ENCODE data around the gene GNG12. TPM values are rescaled to one million over a fixed set of nuclear protein-coding genes. Genes with fewer than 3 reads are reported as not detected.

The GNG12 gene
- total RNA-seq, 1 experiment from 2014 or later, result 70.0 TPM

DNA sequence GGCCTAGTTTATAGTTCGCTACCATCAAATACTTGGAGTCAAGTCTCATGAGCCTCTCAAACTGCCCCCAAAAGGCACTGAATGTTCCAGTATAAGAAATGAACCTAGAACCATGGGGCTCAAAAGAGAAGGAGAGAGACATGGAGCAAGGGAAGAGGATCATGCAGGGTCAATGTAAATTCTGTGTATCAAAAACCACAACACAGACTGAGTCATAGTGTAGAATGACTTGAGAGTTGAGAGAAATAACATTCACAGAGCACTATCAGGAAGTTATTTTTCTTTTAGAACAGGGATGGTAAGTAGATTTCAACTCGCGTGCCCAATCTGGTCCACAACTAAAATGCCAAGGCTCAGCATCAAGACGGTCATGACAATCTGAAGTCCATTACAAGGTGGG is 59.8 kb downstream of the GNG12 start:
- H3K4me1 ChIP-seq (ENCODE audit: control insufficient read depth, insufficient read depth, low read length), result no peaks in the 10 kb centered on the region; the same call in 1 of the 2 replicates
- BruUV-seq (replicated peaks), result no TSS peak
- TF ChIP-seq POLR2AphosphoS5 (IDR thresholded peaks at IDR 0.05; ENCODE audit: low read depth, low read length), result no peak
- TF ChIP-seq, protein P1, sequence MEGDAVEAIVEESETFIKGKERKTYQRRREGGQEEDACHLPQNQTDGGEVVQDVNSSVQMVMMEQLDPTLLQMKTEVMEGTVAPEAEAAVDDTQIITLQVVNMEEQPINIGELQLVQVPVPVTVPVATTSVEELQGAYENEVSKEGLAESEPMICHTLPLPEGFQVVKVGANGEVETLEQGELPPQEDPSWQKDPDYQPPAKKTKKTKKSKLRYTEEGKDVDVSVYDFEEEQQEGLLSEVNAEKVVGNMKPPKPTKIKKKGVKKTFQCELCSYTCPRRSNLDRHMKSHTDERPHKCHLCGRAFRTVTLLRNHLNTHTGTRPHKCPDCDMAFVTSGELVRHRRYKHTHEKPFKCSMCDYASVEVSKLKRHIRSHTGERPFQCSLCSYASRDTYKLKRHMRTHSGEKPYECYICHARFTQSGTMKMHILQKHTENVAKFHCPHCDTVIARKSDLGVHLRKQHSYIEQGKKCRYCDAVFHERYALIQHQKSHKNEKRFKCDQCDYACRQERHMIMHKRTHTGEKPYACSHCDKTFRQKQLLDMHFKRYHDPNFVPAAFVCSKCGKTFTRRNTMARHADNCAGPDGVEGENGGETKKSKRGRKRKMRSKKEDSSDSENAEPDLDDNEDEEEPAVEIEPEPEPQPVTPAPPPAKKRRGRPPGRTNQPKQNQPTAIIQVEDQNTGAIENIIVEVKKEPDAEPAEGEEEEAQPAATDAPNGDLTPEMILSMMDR (IDR thresholded peaks at IDR 0.05), result no peak
- TF ChIP-seq, protein P2, sequence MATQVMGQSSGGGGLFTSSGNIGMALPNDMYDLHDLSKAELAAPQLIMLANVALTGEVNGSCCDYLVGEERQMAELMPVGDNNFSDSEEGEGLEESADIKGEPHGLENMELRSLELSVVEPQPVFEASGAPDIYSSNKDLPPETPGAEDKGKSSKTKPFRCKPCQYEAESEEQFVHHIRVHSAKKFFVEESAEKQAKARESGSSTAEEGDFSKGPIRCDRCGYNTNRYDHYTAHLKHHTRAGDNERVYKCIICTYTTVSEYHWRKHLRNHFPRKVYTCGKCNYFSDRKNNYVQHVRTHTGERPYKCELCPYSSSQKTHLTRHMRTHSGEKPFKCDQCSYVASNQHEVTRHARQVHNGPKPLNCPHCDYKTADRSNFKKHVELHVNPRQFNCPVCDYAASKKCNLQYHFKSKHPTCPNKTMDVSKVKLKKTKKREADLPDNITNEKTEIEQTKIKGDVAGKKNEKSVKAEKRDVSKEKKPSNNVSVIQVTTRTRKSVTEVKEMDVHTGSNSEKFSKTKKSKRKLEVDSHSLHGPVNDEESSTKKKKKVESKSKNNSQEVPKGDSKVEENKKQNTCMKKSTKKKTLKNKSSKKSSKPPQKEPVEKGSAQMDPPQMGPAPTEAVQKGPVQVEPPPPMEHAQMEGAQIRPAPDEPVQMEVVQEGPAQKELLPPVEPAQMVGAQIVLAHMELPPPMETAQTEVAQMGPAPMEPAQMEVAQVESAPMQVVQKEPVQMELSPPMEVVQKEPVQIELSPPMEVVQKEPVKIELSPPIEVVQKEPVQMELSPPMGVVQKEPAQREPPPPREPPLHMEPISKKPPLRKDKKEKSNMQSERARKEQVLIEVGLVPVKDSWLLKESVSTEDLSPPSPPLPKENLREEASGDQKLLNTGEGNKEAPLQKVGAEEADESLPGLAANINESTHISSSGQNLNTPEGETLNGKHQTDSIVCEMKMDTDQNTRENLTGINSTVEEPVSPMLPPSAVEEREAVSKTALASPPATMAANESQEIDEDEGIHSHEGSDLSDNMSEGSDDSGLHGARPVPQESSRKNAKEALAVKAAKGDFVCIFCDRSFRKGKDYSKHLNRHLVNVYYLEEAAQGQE (IDR thresholded peaks at IDR 0.05; ENCODE audit: insufficient read depth in 1 of 2, low read depth in 2 of 2, low read length in 1 of 2), result no peak
- no peak for TF ChIP-seq TCF7L2 (IDR thresholded peaks at IDR 0.05; ENCODE audit: low read depth, low read length)
- no peak for TF ChIP-seq SIN3A (IDR thresholded peaks at IDR 0.05; ENCODE audit: borderline replicate concordance, insufficient read depth, low read depth, low read length)
- H3K27ac ChIP-seq (ENCODE audit: low read length), result no peak overlapping the region
- ChIA-PET CTCF (no interaction called here), POLR2A (no interaction called here)
- intact Hi-C loops (cut with micrococcal nuclease; ENCODE audit: unreplicated experiment), result no loop called here
- no peaks in the 10 kb centered on the region for H3K9me3 ChIP-seq (ENCODE audit: control insufficient read depth, insufficient read depth, low read depth, low read length)
- H3K36me3 ChIP-seq (ENCODE audit: control insufficient read depth, insufficient read depth, low read length), result no peaks in the 10 kb centered on the region
- no peak for ATAC-seq
- H3K27me3 ChIP-seq (ENCODE audit: control insufficient read depth, insufficient read depth, low read length), result no peaks in the 10 kb centered on the region
- no peak overlapping the region for H3K4me3 ChIP-seq (ENCODE audit: low read depth in 2 of 2, low read length in 2 of 2)
- no peak for DNase-seq (ENCODE audit: low read depth, low spot score)
- in situ Hi-C loops (cut with HindIII; ENCODE audit: low pct_unique_long_range_greater_than_20kb, low sequenced_read_pairs), result no loop called here

DNA sequence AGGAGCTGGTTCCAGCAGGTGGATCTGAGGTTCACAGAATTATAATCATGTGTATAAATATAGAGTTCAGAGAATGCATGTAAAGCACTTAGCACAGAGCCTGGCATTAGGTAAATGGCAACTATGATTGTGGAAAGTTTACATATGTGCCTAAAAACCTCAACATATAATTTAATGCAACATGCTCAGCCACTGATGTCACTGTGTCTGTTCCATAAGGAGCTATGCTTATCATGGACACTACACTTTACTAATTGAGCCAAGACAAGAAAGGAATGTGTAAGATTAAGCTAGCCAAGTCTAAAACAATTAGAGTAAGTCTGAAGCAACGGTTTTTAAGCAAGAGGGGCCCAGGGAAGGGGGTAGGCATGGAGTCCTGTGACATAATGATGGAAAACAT is 61.5 kb downstream of the GNG12 start:
- Histone ChIP-seq H3K4me1 (ENCODE audit: control insufficient read depth, insufficient read depth, low read length) (peaks cover 6% of the 10 kb centered on the region), H3K27me3 (ENCODE audit: control insufficient read depth, insufficient read depth, low read length) (no peaks in the 10 kb centered on the region), H3K27ac (ENCODE audit: low read length) (no peak overlapping the region), H3K36me3 (ENCODE audit: control insufficient read depth, insufficient read depth, low read length) (no peaks in the 10 kb centered on the region), H3K9me3 (ENCODE audit: control insufficient read depth, insufficient read depth, low read depth, low read length) (no peaks in the 10 kb centered on the region), H3K4me3 (ENCODE audit: low read depth in 2 of 2, low read length in 2 of 2) (no peak overlapping the region)
- DNase-seq (ENCODE audit: low read depth, low spot score), result no peak
- ATAC-seq, result no peak
- intact Hi-C loops (cut with micrococcal nuclease; ENCODE audit: unreplicated experiment) (no loop called here), in situ Hi-C loops (cut with HindIII; ENCODE audit: low pct_unique_long_range_greater_than_20kb, low sequenced_read_pairs) (no loop called here)
- POLR2A ChIA-PET, result no interaction called here
- TF ChIP-seq, protein P2 (IDR thresholded peaks at IDR 0.05; ENCODE audit: insufficient read depth in 1 of 2, low read depth in 2 of 2, low read length in 1 of 2), result no peak
- TF ChIP-seq TCF7L2 (IDR thresholded peaks at IDR 0.05; ENCODE audit: low read depth, low read length) (no peak), SIN3A (IDR thresholded peaks at IDR 0.05; ENCODE audit: borderline replicate concordance, insufficient read depth, low read depth, low read length) (no peak), POLR2AphosphoS5 (IDR thresholded peaks at IDR 0.05; ENCODE audit: low read depth, low read length) (no peak)
- TF ChIP-seq, protein P1 (IDR thresholded peaks at IDR 0.05), result no peak
- no TSS peak for BruUV-seq (replicated peaks)
- CTCF ChIA-PET, result no interaction called here

Data from Panc1 (cell line).